ENCODE results near the gene VOPP1. TPM values are rescaled to one million over a fixed set of nuclear protein-coding genes. Genes with fewer than 3 reads are reported as not detected.

VOPP1 gene
- total and polyA plus RNA-seq, 9 of the 15 experiments (the other 6 are each of a cell fraction or from before 2014, with no cell fraction given) = 8.2 to 45.8 (median 31.2) TPM

DNA sequence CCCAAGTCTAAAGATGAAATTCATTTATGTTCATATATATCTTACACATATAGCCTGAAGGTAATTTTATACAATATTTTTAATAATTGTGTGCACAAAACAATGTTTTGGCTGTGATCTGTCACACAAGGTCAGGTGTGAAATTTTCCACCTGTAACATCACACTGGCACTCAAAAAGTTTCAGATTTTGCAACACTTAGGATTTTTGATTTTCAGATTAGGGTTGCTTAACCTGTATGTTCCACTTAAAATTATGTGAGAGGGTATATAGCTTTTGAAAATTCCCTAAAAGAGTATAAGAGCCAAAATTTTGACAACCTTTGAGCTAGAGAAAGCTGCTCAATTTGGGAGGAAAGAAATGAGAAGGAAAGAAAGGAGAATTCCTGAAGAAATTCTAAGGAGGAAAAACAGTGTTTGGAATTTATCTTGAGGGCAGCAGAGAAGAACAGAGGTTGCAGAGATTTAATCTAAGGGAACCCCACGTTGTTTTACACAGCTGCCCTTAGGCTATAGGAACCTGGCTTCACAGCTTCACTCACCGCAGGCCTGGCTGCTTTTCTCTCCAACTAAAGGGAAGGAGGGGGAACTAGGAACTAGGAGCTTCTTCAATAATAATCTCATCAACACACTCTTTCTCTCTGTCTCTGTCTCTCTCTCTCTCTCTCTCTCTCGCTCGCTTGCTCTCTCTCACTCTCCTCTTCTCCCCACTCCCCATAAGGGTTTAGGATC is 8.5 kb downstream of the VOPP1 start:
- peaks cover 23% of the 10 kb centered on the region; the same call in 1 of the 2 replicates for H4K20me1 ChIP-seq (replicated peaks; ENCODE audit: control insufficient read depth, insufficient read depth, low read length)
- in situ Hi-C loops (cut with MboI) (no loop called here), intact Hi-C loops (cut with micrococcal nuclease) (no loop called here)
- H3K4me3 ChIP-seq = no peak overlapping the region
- H3K27ac ChIP-seq (ENCODE audit: extremely low read depth, low read depth, low read length) = no peak overlapping the region
- TF ChIP-seq PHTF2 (CRISPR knock-in tag; IDR thresholded peaks at IDR 0.05) (no peak), GATAD2B (IDR thresholded peaks at IDR 0.05; ENCODE audit: borderline replicate concordance) (no peak), DACH1 (IDR thresholded peaks at IDR 0.05; ENCODE audit: partially characterized antibody) (no peak), MTA3 (IDR thresholded peaks at IDR 0.05; ENCODE audit: borderline replicate concordance) (no peak), POLR2B (IDR thresholded peaks at IDR 0.05; ENCODE audit: low read depth, partially characterized antibody) (no peak), MEF2D (tag; conservative IDR thresholded peaks at IDR 0.05; ENCODE audit: low read depth) (no peak)
- BruUV-seq (replicated peaks) = no TSS peak
- H3K9me3 ChIP-seq (replicated peaks; ENCODE audit: control insufficient read depth, insufficient read depth, low read depth, low read length) = no peaks in the 10 kb centered on the region
- FAIRE-seq (no peak), ATAC-seq (no peak), DNase-seq (ENCODE audit: extremely low read depth in 1 of 4, low spot score in 3 of 4) (no peak)
- H3K27me3 ChIP-seq (ENCODE audit: control insufficient read depth in 2 of 2, insufficient read depth in 2 of 2, low read length in 2 of 2) = no peaks in the 10 kb centered on the region
- no peak overlapping the region for H3K9ac ChIP-seq (ENCODE audit: insufficient read depth in 1 of 2, low read depth in 2 of 2, low read length in 2 of 2)
- H3K9me1 ChIP-seq (ENCODE audit: control insufficient read depth, insufficient read depth, low read length) = no peaks in the 10 kb centered on the region
- peaks cover 65% of the 10 kb centered on the region for H3K79me2 ChIP-seq (ENCODE audit: control insufficient read depth, insufficient read depth, low read length)
- WGBS (ENCODE audit: insufficient coverage, low coverage, missing lambda C conversion rate) = 0% methylated on average over 1 of the region's 4 CpGs
- peaks cover 0 to 4% of the 10 kb centered on the region in 2 experiments; a peak in 3 of 5 replicates for H3K4me1 ChIP-seq (replicated peaks in 1 of 2; ENCODE audit: control insufficient read depth in 2 of 2, insufficient read depth in 2 of 2, low read length in 2 of 2)
- H3K36me3 ChIP-seq (ENCODE audit: control insufficient read depth, insufficient read depth, low read length) = peaks cover 3% of the 10 kb centered on the region; the same call in 1 of the 3 replicates
- ChIA-PET CTCF (ENCODE audit: low intra/inter-chr PET ratio) (no interaction called here), POLR2A (interaction anchor here (0.5 to 1.7 kb wide), 6 partner anchors 8 to 41 kb away, joined by 3 to 5 read pairs (median 3); partner anchors contain the start of gene VOPP1)
- H2AFZ ChIP-seq (ENCODE audit: low read depth, low read length) = no peak overlapping the region
- H3K4me2 ChIP-seq (ENCODE audit: insufficient read depth, low read length) = no peak overlapping the region
